Left renal cortex interstitium (tissue), 4 donors: ENCODE data around the gene SALL1. TPM values are rescaled to one million over a fixed set of nuclear protein-coding genes. Genes with fewer than 3 reads are reported as not detected.

Source experiments
- DNase-seq, 4 donors: peaks; one replicate each; pipeline ENCODE4 v3.0.0-alpha.2; 2013; ENCODE audit warnings: low read depth in 4 of 4, low spot score in 2 of 4, missing footprints in 1 of 4
- polyA plus RNA-seq, 4 donors: library from polyadenylated mRNA; unstranded; fragments of 120-200 nt; gene quantifications; one replicate each; pipeline ENCODE4 v1.2.1, GENCODE V29; 2013; ENCODE audit not compliant: insufficient read length in 4 of 4

SALL1 gene
- polyA plus RNA-seq, 4 donors = 94.7 to 140 (median 109) TPM

DNA sequence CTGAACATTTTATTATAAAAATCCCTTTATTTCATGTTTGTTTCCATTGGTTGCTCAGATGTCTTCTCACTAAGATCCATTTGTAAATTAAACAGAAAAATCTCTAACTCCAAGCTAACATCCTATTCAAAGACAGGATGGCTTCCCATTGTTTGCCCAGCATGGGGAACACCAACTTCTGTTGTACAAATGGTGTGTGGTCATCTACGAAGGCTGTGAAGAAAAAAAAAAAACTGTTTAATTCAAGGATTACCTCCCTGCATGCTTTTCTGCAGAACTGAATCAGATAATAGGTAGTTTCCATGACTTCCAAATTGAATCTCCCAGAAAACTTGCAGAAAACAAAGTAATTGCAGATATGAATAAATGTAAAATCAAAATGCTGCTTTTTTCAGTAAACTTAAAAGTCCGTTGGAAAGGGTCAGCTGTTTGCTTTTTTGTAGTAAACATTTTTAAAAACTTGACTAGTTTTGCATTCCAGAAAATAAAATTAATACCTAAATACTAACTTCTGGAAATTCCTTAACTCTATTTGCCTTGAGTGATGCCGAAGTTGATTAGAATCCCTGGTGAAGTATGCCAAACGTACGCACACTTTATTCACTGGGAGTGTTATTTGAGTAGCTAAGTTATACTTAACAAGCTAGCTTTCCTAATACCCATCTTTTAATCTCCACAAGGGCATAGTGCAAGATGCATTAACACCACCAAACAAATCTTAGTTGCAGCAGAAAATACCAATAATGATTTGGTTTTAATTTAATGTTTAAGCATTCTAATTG is 7.7 kb downstream of the SALL1 start:
- DNase-seq = no peak

- no peak for DNase-seq
Observed at GRCh38 chr16:51141541-51141940, 9.5 kb downstream of the SALL1 start.

GRCh38 chr16:51141106-51141505 is 10.0 kb downstream of the SALL1 start:
- DNase-seq = no peak

GRCh38 chr16:51140112-51140511 is 11.0 kb downstream of the SALL1 start:
- DNase-seq = no peak

- DNase-seq = no peak
Observed at GRCh38 chr16:51139568-51139967, 11.5 kb downstream of the SALL1 start.

- no peak for DNase-seq
Observed at GRCh38 chr16:51138178-51138577, 12.9 kb downstream of the SALL1 start.

DNA sequence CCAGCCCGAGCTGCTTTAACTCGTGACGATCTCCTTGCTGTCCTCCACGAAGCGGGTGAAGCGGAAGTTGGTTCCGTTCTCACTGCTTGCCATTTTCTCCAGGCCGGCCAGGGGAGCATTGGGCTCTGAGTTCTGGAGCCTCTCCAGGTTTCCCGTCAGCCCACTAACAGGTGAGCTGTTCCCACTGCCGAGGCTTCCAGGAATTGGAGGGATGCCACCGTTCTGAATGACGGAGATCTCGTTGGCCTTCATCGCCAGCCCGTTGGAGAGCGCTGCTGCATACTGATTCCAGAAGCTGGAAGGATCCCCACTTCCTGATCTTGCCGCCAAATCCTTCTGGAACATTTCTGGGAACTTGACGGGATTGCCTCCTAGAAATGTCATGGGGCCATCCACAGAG is 14.0 kb downstream of the SALL1 start:
- no peak for DNase-seq

GRCh38 chr16:51134876-51135275 is 16.2 kb downstream of the SALL1 start:
- DNase-seq = no peak

GRCh38 chr16:51134269-51134812 is 16.7 kb downstream of the SALL1 start:
- DNase-seq = no peak

DNA sequence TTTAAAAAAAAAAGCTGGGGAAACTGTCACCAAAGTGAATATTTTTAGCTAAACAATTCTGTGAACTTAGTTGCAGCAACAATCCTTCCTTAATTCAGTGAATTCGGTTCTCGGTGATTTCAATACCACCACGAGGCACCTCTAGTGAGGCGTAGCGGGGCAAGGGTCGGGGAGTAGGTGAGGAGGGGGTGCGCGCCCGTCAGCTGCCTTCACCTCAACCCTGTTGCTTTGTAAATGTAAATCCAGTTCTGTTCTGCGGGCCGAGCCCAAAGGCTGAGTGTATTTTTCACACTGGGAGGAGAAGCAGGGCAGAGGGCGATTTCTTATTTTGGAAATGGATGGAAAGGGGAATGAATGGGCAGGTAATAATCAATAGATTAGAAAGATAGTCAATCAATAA is 17.4 kb downstream of the SALL1 start:
- DNase-seq = no peak

- no peak for DNase-seq
Observed at GRCh38 chr16:51133183-51133582, 17.9 kb downstream of the SALL1 start.

DNA sequence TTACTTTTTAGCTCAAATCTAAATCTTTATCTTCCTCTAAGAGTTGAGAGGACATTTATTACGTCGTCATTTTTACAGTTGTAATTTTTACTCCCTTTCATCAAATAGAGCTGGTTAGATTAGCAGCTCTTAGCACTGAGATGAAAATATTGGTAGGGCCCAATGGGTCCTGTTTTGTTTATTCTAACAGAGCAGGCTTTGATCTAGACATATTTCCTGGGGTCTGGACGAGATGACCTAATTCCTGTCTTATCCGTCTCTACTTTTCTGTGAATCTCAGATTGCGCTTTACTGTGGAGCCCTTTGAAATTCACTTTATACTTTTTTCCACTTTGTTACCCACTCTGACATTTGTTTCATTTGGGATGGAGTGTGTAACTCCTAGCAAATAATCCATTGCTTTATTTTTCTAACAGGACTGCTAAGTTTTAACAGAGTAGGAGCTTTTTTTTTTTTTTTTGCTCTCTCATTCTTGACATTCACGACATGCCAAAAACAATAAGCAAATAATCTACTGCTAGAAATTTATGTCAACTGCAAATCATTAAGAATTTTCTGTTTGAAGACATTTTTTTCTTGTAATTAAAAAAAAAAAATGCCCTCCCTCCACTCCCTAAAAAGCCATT is 18.5 kb downstream of the SALL1 start:
- DNase-seq = no peak

DNA sequence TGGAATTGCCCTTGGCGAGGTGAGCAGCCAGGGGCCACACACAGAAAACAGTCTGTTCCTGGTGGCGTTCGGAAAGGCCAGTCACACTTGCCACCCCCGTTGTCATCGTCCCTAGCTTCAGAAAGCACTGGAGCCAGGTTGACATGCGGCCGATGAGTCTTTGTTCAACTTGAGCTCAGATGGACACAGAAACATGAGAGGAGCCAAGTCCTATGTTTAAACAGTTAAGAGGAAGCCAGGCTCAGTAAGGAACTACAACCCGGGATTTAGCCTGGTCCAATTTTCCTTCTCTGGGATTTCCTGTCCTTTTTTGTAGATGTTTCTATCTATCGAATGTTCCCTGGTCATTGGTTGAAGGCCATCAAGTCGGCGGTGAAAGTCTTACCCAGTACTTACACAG is 19.5 kb downstream of the SALL1 start:
- DNase-seq = no peak

- DNase-seq = no peak
Observed at GRCh38 chr16:51129105-51129504, 22.0 kb downstream of the SALL1 start.

GRCh38 chr16:51125992-51126391 is 25.1 kb downstream of the SALL1 start:
- no peak for DNase-seq

DNA sequence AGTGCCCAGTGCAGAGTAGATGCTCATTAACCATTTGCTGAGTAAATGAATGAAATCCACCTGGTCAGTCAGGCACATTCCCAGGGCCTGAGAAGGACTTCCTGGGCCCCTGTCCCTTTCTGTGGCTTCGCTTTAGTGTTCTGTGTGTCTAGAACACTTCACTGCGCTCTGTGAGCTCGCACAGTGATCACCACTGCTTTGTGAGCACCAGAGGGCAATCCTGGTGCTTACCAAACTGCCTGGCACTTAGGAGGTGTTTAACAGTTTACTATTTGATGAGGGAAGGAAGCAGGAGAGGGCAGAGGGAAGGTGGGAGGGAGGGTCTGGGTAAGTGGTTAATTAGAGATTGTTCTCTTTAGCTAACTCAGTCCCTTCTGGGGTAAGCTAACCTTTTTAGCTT is 26.2 kb downstream of the SALL1 start:
- no peak for DNase-seq

GRCh38 chr16:51121850-51122249 is 29.2 kb downstream of the SALL1 start:
- no peak for DNase-seq

DNA sequence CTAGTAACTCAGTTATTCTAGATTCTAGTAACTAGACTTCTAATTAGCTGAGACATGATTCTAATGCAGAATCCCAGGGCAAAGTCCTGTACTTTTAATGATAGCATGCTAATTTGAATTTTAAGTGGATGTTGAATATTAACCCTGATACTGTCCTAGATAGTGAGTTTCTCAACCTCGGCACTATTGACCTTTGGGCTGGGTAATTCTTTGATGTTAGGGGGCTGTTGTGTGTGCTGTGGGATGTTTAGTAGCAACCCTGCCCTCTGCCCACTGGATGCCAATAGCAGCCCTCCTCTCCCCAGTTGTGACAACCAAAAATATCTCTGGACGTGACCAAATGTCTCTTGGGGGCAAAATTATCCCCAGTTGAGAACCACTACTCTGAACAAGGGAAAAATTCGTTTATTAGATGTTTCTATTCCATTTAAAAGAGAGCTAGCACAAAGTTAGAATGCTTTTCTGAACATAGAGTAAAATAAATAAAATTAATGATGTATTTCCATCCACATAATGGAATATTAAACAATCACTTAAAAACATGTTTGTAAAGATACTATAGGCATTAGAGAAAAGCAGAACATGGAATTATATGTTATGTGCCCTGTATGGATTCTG is 30.2 kb downstream of the SALL1 start:
- DNase-seq = no peak

GRCh38 chr16:51119973-51120729 is 30.9 kb downstream of the SALL1 start:
- DNase-seq = no peak

GRCh38 chr16:51119556-51119955 is 31.5 kb downstream of the SALL1 start:
- DNase-seq = no peak

- DNase-seq = no peak
Observed at GRCh38 chr16:51116353-51116752, 34.7 kb downstream of the SALL1 start.
